ENCODE results near the gene RGR. TPM values are rescaled to one million over a fixed set of nuclear protein-coding genes. Genes with fewer than 3 reads are reported as not detected.

Gene RGR
- polyA plus RNA-seq, 2 of the 4 experiments (the other 2 are of a cell fraction): not detected

DNA sequence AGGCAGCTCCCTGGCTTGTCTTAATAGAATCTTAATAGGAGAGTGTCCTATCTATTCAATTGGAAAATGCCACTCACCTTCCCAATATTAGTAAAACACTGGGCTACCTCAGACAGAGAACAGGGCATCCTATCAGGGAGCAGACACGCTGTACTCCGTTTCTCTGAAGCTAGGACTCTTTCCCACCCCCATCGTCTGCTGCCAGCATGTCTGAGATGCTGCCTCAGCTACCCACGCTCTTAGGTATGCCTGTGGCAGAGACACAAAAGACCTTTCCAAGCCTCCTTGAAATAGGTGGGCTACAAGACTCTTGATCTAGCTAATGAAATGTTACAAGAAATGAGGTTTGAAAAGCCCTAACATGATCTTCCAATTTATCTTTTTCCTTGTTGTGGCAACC lies 17.0 kb upstream of the RGR start:
- no peak for ATAC-seq
- Histone ChIP-seq H3K4me2 (no peak overlapping the region), H3K9me3 (no peaks in the 10 kb centered on the region), H3K4me3 (no peak overlapping the region), H3K27ac (no peak overlapping the region), H3K4me1 (no peaks in the 10 kb centered on the region)
- no peak for FAIRE-seq
- 7% methylated on average over 4 of the region's 4 CpGs for WGBS (ENCODE audit: missing lambda C conversion rate)
- TF ChIP-seq POLR2AphosphoS2 (conservative IDR thresholded peaks at IDR 0.05; ENCODE audit: low read length): no peak
- no peak for TF ChIP-seq TFCP2L1 (CRISPR knock-in tag; IDR thresholded peaks at IDR 0.05)
- no peak for TF ChIP-seq ESRRA (IDR thresholded peaks at IDR 0.05; ENCODE audit: borderline replicate concordance, low read length)
- TF ChIP-seq POLR2A (IDR thresholded peaks at IDR 0.05; ENCODE audit: low read length): no peak
- no peak for TF ChIP-seq JUNB (IDR thresholded peaks at IDR 0.05)
- TF ChIP-seq HOXB13 (CRISPR knock-in tag; IDR thresholded peaks at IDR 0.05; ENCODE audit: low read depth): no peak
- TF ChIP-seq, protein P1, sequence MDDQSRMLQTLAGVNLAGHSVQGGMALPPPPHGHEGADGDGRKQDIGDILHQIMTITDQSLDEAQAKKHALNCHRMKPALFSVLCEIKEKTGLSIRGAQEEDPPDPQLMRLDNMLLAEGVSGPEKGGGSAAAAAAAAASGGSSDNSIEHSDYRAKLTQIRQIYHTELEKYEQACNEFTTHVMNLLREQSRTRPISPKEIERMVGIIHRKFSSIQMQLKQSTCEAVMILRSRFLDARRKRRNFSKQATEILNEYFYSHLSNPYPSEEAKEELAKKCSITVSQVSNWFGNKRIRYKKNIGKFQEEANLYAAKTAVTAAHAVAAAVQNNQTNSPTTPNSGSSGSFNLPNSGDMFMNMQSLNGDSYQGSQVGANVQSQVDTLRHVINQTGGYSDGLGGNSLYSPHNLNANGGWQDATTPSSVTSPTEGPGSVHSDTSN (IDR thresholded peaks at IDR 0.05): no peak
- TF ChIP-seq BHLHE40 (IDR thresholded peaks at IDR 0.05; ENCODE audit: low read depth, low read length): no peak
- TF ChIP-seq HOXB5 (CRISPR knock-in tag; IDR thresholded peaks at IDR 0.05): no peak
- TF ChIP-seq, protein P2, sequence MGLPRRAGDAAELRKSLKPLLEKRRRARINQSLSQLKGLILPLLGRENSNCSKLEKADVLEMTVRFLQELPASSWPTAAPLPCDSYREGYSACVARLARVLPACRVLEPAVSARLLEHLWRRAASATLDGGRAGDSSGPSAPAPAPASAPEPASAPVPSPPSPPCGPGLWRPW (IDR thresholded peaks at IDR 0.05): no peak
- no peak for TF ChIP-seq HEYL (CRISPR knock-in tag; IDR thresholded peaks at IDR 0.05)
- TF ChIP-seq ZC3H11A (IDR thresholded peaks at IDR 0.05): no peak
- no peak for TF ChIP-seq CEBPB (IDR thresholded peaks at IDR 0.05)
- TF ChIP-seq GATA3 (IDR thresholded peaks at IDR 0.05; ENCODE audit: borderline replicate concordance): no peak
- ChIA-PET CTCF (interaction anchor here (1.4 kb wide), 1 partner anchor 14 kb away, joined by 3 read pairs; no protein-coding TSS in a partner anchor), POLR2A (no interaction called here)
- DNase-seq (ENCODE audit: low read depth in 1 of 2, low spot score in 1 of 2): no peak

DNA sequence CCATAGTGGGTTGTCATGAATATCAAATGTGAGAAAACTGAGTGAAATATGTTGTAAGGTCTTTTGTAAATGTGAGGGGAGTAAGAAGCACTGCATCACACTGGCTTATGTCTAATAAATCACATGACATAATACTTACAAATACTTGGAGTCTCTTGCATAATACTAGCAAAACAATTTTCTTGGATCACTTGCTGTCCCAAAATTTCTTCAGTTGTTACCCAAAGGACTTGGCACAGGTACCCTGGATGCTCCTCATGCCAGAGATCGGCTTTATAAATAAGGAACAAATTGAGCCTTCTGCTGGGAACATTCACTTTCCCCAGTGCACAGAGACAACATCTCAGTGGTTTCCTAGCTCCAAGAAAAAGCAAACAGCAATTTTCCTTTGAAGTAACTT lies 14.5 kb upstream of the RGR start:
- no peak for ATAC-seq
- no peak overlapping the region for H3K4me3 ChIP-seq
- no peaks in the 10 kb centered on the region for H3K4me1 ChIP-seq
- H3K27ac ChIP-seq: no peak overlapping the region
- no peaks in the 10 kb centered on the region for H3K9me3 ChIP-seq
- no peak for FAIRE-seq
- 0% methylated on average over 1 of the region's 1 CpG for WGBS (ENCODE audit: missing lambda C conversion rate)
- ChIA-PET POLR2A (no interaction called here), CTCF (no interaction called here)
- DNase-seq (ENCODE audit: low read depth in 1 of 2, low spot score in 1 of 2): no peak
- no peak for TF ChIP-seq HEYL (CRISPR knock-in tag; IDR thresholded peaks at IDR 0.05)
- H3K4me2 ChIP-seq: no peak overlapping the region

DNA sequence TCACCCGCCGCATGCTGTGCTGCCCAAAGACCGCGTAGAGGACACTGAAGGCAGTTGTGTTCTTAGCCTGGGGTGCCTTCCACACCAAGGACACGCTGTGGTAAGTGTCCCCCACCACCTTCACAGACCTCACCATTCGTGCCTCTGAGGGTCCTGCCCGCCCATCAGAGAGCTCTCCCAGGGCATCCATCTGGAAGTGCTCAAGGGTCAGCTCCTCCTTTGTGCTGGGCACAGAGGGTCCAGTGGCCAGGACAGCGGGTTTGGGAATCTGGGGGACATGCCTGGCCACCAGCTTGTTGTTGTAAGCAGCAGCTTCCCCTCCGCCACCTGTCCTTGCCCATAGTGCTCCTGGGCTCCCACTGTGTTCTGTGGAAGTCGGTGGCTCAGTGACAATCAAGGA lies 12.5 kb upstream of the RGR start:
- Histone ChIP-seq H3K9me3 (no peaks in the 10 kb centered on the region), H3K27ac (no peak overlapping the region), H3K4me2 (no peak overlapping the region), H3K4me1 (no peaks in the 10 kb centered on the region), H3K4me3 (no peak overlapping the region)
- ChIA-PET CTCF (interaction anchor here (0.6 to 2.1 kb wide), 5 partner anchors 15 to 531 kb away, joined by 3 to 8 read pairs (median 3); no protein-coding TSS in a partner anchor), POLR2A (interaction anchor here (0.5 kb wide), 1 partner anchor 1272 kb away, joined by 6 read pairs; no protein-coding TSS in a partner anchor)
- no peak for FAIRE-seq
- no peak for ATAC-seq
- WGBS (ENCODE audit: missing lambda C conversion rate): 17% methylated on average over 10 of the region's 10 CpGs
- no peak for DNase-seq (ENCODE audit: low read depth in 1 of 2, low spot score in 1 of 2)
- TF ChIP-seq MYC (IDR thresholded peaks at IDR 0.05; ENCODE audit: borderline replicate concordance, low read length) (no peak), FOXS1 (CRISPR knock-in tag; IDR thresholded peaks at IDR 0.05) (no peak), RCOR1 (IDR thresholded peaks at IDR 0.05; ENCODE audit: low read depth, low read length) (no peak), HOXB5 (CRISPR knock-in tag; IDR thresholded peaks at IDR 0.05) (no peak), POLR2AphosphoS2 (conservative IDR thresholded peaks at IDR 0.05; ENCODE audit: low read length) (no peak), MAFK (IDR thresholded peaks at IDR 0.05; ENCODE audit: partially characterized antibody) (no peak), HOXA7 (CRISPR knock-in tag; IDR thresholded peaks at IDR 0.05) (no peak), FOSB (CRISPR knock-in tag; IDR thresholded peaks at IDR 0.05) (no peak), ZFP36 (IDR thresholded peaks at IDR 0.05; ENCODE audit: borderline replicate concordance, partially characterized antibody) (no peak), ESRRA (IDR thresholded peaks at IDR 0.05; ENCODE audit: borderline replicate concordance, low read length) (no peak), TP53 (CRISPR knock-in tag; IDR thresholded peaks at IDR 0.05) (no peak)
- TF ChIP-seq, protein P2 (IDR thresholded peaks at IDR 0.05): no peak
- TF ChIP-seq, protein P3, sequence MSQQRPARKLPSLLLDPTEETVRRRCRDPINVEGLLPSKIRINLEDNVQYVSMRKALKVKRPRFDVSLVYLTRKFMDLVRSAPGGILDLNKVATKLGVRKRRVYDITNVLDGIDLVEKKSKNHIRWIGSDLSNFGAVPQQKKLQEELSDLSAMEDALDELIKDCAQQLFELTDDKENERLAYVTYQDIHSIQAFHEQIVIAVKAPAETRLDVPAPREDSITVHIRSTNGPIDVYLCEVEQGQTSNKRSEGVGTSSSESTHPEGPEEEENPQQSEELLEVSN (IDR thresholded peaks at IDR 0.05; ENCODE audit: borderline replicate concordance, low read depth): no peak
- TF ChIP-seq, protein P1 (IDR thresholded peaks at IDR 0.05): no peak
- TF ChIP-seq, protein P4, sequence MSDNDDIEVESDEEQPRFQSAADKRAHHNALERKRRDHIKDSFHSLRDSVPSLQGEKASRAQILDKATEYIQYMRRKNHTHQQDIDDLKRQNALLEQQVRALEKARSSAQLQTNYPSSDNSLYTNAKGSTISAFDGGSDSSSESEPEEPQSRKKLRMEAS (IDR thresholded peaks at IDR 0.05): no peak
- TF ChIP-seq, protein P5, sequence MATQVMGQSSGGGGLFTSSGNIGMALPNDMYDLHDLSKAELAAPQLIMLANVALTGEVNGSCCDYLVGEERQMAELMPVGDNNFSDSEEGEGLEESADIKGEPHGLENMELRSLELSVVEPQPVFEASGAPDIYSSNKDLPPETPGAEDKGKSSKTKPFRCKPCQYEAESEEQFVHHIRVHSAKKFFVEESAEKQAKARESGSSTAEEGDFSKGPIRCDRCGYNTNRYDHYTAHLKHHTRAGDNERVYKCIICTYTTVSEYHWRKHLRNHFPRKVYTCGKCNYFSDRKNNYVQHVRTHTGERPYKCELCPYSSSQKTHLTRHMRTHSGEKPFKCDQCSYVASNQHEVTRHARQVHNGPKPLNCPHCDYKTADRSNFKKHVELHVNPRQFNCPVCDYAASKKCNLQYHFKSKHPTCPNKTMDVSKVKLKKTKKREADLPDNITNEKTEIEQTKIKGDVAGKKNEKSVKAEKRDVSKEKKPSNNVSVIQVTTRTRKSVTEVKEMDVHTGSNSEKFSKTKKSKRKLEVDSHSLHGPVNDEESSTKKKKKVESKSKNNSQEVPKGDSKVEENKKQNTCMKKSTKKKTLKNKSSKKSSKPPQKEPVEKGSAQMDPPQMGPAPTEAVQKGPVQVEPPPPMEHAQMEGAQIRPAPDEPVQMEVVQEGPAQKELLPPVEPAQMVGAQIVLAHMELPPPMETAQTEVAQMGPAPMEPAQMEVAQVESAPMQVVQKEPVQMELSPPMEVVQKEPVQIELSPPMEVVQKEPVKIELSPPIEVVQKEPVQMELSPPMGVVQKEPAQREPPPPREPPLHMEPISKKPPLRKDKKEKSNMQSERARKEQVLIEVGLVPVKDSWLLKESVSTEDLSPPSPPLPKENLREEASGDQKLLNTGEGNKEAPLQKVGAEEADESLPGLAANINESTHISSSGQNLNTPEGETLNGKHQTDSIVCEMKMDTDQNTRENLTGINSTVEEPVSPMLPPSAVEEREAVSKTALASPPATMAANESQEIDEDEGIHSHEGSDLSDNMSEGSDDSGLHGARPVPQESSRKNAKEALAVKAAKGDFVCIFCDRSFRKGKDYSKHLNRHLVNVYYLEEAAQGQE (IDR thresholded peaks at IDR 0.05): no peak
- TF ChIP-seq, protein P6, sequence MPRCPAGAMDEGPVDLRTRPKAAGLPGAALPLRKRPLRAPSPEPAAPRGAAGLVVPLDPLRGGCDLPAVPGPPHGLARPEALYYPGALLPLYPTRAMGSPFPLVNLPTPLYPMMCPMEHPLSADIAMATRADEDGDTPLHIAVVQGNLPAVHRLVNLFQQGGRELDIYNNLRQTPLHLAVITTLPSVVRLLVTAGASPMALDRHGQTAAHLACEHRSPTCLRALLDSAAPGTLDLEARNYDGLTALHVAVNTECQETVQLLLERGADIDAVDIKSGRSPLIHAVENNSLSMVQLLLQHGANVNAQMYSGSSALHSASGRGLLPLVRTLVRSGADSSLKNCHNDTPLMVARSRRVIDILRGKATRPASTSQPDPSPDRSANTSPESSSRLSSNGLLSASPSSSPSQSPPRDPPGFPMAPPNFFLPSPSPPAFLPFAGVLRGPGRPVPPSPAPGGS (IDR thresholded peaks at IDR 0.05): no peak

All from A549 (cell line).